GM12892 (cell line): Measurements from ENCODE around the gene NRP1.

Experiments
- POLR2A ChIP-seq: IDR thresholded peaks from 2 replicates; pipeline ENCODE4 v1.6.1; 2011; ENCODE audit warnings: low read depth, low read length, control low read depth
- TAF1 ChIP-seq: IDR thresholded peaks from 2 replicates; pipeline ENCODE4 v1.6.1; 2011; ENCODE audit warnings: low read depth, mild to moderate bottlenecking, control low read depth, low read length, borderline replicate concordance

- TF ChIP-seq TAF1 = no peak
- TF ChIP-seq POLR2A = no peak
Observed at GRCh38 chr10:33270971-33271370, 63.5 kb downstream of the NRP1 start.
